GM21515 (cell line): ENCODE measurements around the gene GSK3B.

Experiments used
- ATAC-seq: cut with Tn5 transposase; IDR thresholded peaks from one replicate; pipeline ENCODE4 v1.9.1; 2021; ENCODE audit not compliant: unreplicated experiment

The GSK3B gene

GRCh38 chr3:119885746-119886530 is 208.3 kb downstream of the GSK3B start:
- no peak for ATAC-seq

- ATAC-seq: no peak
Observed at GRCh38 chr3:119884161-119884557, 210.1 kb downstream of the GSK3B start.

- no peak for ATAC-seq
Observed at GRCh38 chr3:119883461-119884160, 210.6 kb downstream of the GSK3B start.

- ATAC-seq: no peak
Observed at GRCh38 chr3:119880966-119881365, 213.3 kb downstream of the GSK3B start.

GRCh38 chr3:119873646-119874045 is 220.6 kb downstream of the GSK3B start:
- no peak for ATAC-seq

- ATAC-seq: no peak
Observed at GRCh38 chr3:119872773-119873172, 221.5 kb downstream of the GSK3B start.

- ATAC-seq: no peak
Observed at GRCh38 chr3:119871571-119871970, 222.7 kb downstream of the GSK3B start.

- no peak for ATAC-seq
Observed at GRCh38 chr3:119870512-119870911, 223.7 kb downstream of the GSK3B start.

GRCh38 chr3:119864476-119864875 is 229.8 kb downstream of the GSK3B start:
- ATAC-seq: no peak

- no peak for ATAC-seq
Observed at GRCh38 chr3:119862616-119863015, 231.6 kb downstream of the GSK3B start.

- ATAC-seq: no peak
Observed at GRCh38 chr3:119861681-119862080, 232.6 kb downstream of the GSK3B start.

GRCh38 chr3:119859728-119860127 is 234.5 kb downstream of the GSK3B start:
- ATAC-seq: no peak

- ATAC-seq: no peak
Observed at GRCh38 chr3:119858957-119859356, 235.3 kb downstream of the GSK3B start.

- no peak for ATAC-seq
Observed at GRCh38 chr3:119856695-119857094, 237.6 kb downstream of the GSK3B start.

- ATAC-seq: no peak
Observed at GRCh38 chr3:119849126-119849525, 245.1 kb downstream of the GSK3B start.

GRCh38 chr3:119841808-119842471 is 252.3 kb downstream of the GSK3B start:
- ATAC-seq: no peak

GRCh38 chr3:119835556-119835955 is 258.7 kb downstream of the GSK3B start:
- ATAC-seq: no peak

- ATAC-seq: no peak
Observed at GRCh38 chr3:119834754-119835370, 259.4 kb downstream of the GSK3B start.

GRCh38 chr3:119831941-119832371 is 262.3 kb downstream of the GSK3B start:
- ATAC-seq: no peak

GRCh38 chr3:119831022-119831421 is 263.2 kb downstream of the GSK3B start:
- no peak for ATAC-seq

GRCh38 chr3:119829420-119829819 is 264.8 kb downstream of the GSK3B start:
- no peak for ATAC-seq
